NCI-H524 treated with DMSO at 0.1 percent for 48 hours (cell line): Measurements from ENCODE around the gene UTF1.

Experiments used
- DNase-seq: peaks from one replicate; lab custom pipeline; 2025; lab: John Stamatoyannopoulos, UW

Gene UTF1

GRCh38 chr10:133279326-133280226 is 49.6 kb downstream of the UTF1 start:
- DNase-seq, result no peak

- DNase-seq, result no peak
Measured at GRCh38 chr10:133280391-133281059, 50.5 kb downstream of the UTF1 start.

GRCh38 chr10:133281084-133281483 is 51.1 kb downstream of the UTF1 start:
- no peak for DNase-seq
